ENCODE results near the gene S100A7. TPM values are rescaled to one million over a fixed set of nuclear protein-coding genes. Genes with fewer than 3 reads are reported as not detected.

S100A7 gene
- total and polyA plus RNA-seq, 9 donors = 0.97 TPM; not detected in 8

GRCh38 chr1:153431427-153431826 is 29.0 kb downstream of the S100A7 start:
- intact Hi-C loops (cut with DNase I) = no loop called here
- Histone ChIP-seq H3K4me3 (no peak overlapping the region), H3K27ac (no peak overlapping the region)

GRCh38 chr1:153431002-153431401 is 29.4 kb downstream of the S100A7 start:
- 83 to 86% (median 84%) methylated on average over 17 of the region's 17 CpGs for WGBS, 3 donors
- no peaks in the 10 kb centered on the region for H3K4me1 ChIP-seq (ENCODE audit: insufficient read depth)
- no peak overlapping the region for H3K4me3 ChIP-seq
- H3K9me3 ChIP-seq = no peaks in the 10 kb centered on the region
- intact Hi-C loops (cut with DNase I) = no loop called here
- DNase-seq = no peak
- no peaks in the 10 kb centered on the region for H3K27me3 ChIP-seq
- H3K36me3 ChIP-seq = no peaks in the 10 kb centered on the region
- no peak for TF ChIP-seq EP300 (IDR thresholded peaks at IDR 0.05)
- TF ChIP-seq CTCF (IDR thresholded peaks at IDR 0.05) = no peak
- TF ChIP-seq POLR2A (IDR thresholded peaks at IDR 0.05) = no peak
- no peak overlapping the region for H3K27ac ChIP-seq

More at GRCh38 chr1:153431427-153431826, 29.0 kb downstream of the S100A7 start:
- H3K36me3 ChIP-seq = no peaks in the 10 kb centered on the region
- DNase-seq = no peak
- 75 to 87% (median 77%) methylated on average over 3 of the region's 3 CpGs for WGBS, 3 donors
- TF ChIP-seq CTCF (IDR thresholded peaks at IDR 0.05) (no peak), POLR2A (IDR thresholded peaks at IDR 0.05) (no peak), EP300 (IDR thresholded peaks at IDR 0.05) (no peak)
- no peaks in the 10 kb centered on the region for H3K4me1 ChIP-seq (ENCODE audit: insufficient read depth)
- no peaks in the 10 kb centered on the region for H3K9me3 ChIP-seq
- H3K27me3 ChIP-seq = no peaks in the 10 kb centered on the region

DNA sequence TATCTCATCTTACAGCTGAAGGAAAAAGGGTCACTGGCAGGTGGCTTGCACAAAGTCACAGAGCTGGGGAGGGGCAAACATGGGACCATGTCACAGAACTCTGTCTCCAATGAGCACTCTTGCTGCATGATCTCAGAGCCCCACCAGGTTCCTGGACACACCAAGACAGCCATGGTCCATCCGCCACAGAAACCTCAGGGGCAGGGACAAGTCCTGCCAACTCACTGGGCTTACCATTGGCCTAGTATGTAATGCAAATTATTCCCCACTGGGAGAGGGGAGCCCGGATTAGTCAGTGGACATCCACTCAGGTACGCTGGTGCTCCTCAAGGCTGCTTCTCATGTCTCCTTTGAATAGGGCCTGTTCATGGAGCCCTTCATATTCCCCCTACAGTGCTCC is 29.9 kb downstream of the S100A7 start:
- WGBS, 3 donors = 82 to 84% (median 82%) methylated on average over 3 of the region's 3 CpGs
- Histone ChIP-seq H3K4me3 (no peak overlapping the region), H3K36me3 (no peaks in the 10 kb centered on the region), H3K27me3 (no peaks in the 10 kb centered on the region), H3K9me3 (no peaks in the 10 kb centered on the region), H3K4me1 (ENCODE audit: insufficient read depth) (no peaks in the 10 kb centered on the region), H3K27ac (no peak overlapping the region)
- TF ChIP-seq POLR2A (IDR thresholded peaks at IDR 0.05) = no peak
- no peak for TF ChIP-seq EP300 (IDR thresholded peaks at IDR 0.05)
- TF ChIP-seq CTCF (IDR thresholded peaks at IDR 0.05) = no peak
- intact Hi-C loops (cut with DNase I) = no loop called here
- no peak for DNase-seq

DNA sequence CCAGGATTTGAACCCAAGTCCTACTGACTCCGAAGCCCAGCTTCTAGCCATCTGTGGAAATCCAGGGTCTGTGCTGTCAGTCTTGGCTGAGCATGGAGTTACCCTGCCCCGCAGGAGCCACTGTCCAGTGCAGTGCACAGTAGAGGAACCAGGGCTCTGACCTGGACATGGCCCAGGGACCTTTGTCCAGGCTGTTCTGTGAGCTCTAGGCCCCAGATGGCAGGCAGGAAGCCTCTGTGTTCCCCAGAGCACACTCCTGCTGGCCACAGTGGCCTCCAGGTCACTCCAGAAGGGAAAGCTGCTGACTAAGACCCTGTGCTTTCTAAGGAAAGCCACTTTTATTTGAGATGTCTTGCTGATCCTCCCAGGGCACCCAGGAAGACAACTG is 30.3 kb downstream of the S100A7 start:
- Histone ChIP-seq H3K4me3 (no peak overlapping the region), H3K9me3 (no peaks in the 10 kb centered on the region), H3K4me1 (ENCODE audit: insufficient read depth) (no peaks in the 10 kb centered on the region), H3K27me3 (no peaks in the 10 kb centered on the region), H3K27ac (no peak overlapping the region), H3K36me3 (no peaks in the 10 kb centered on the region)
- WGBS, 3 donors = 75 to 86% (median 83%) methylated on average over 2 of the region's 2 CpGs
- intact Hi-C loops (cut with DNase I) = no loop called here
- no peak for TF ChIP-seq CTCF (IDR thresholded peaks at IDR 0.05)
- no peak for TF ChIP-seq EP300 (IDR thresholded peaks at IDR 0.05)
- no peak for TF ChIP-seq POLR2A (IDR thresholded peaks at IDR 0.05)
- no peak for DNase-seq

All from ovary (tissue), 9 donors.